GM19238 (cell line): ENCODE data around the gene SORCS2.

Source experiments
- DNase-seq: peaks from one replicate; pipeline ENCODE4 v3.0.0; 2011; ENCODE audit warnings: low spot score; ENCODE audit not compliant: insufficient read length

SORCS2 gene

GRCh38 chr4:7629501-7630254 lies 437.3 kb downstream of the SORCS2 start:
- DNase-seq: no peak

DNA sequence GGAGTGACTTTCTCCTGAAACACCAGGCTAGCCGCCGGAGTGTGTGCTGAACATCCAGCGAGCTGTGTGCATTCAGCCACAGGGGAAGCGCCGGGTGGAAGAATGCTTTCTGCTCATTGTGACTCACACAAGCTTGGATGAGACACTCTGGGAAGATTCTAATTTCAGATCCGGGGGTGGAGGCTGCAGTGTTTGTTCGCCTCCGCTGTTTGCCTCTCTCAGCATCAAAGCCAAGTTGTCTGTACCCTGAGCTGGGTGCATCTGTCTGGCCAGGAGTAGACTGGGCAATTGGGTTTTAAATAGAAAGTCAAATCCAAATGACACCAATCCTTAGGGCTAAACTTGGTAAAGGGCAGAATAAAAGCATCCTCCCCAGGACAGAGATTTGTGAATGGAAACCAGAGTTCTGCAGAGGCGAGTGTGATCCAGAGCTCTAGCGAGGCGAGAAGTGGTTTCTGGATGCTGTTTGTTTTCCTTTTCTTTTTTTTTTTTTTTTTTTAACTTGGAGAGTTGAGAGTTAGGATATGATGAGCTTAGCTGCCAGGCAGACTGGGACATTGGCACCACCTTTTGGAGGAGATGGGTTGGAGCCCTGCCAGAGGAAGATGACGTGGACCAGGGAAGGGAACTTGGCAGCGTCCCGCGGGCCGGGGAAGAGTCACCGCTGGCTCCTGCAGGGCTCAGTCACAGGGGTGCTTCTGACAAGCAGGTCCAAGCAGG lies 438.4 kb downstream of the SORCS2 start:
- no peak for DNase-seq

GRCh38 chr4:7631288-7632014 lies 439.1 kb downstream of the SORCS2 start:
- no peak for DNase-seq

DNA sequence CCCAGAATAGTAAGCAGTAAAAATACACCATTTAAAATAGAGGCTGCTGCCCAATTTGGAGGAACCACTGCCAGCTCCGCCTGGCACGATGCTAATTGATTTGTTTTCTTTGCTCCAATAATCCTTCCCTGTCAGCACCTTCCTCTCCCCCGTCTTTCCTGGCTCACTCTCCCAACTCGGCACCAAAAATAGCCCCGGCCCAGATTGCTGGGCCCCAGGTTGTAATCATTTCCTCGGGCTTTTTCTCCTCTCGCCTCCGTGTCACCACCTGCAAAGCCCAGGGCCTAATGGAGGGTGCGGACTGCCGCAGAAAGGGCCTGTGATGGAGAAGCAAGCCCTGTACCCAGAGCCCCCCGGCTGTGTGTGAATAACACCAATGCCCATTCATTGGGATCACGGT lies 440.0 kb downstream of the SORCS2 start:
- DNase-seq: no peak

- DNase-seq: no peak
Observed at GRCh38 chr4:7632971-7633370, 440.6 kb downstream of the SORCS2 start.

- DNase-seq: no peak
Observed at GRCh38 chr4:7634661-7635251, 442.4 kb downstream of the SORCS2 start.

DNA sequence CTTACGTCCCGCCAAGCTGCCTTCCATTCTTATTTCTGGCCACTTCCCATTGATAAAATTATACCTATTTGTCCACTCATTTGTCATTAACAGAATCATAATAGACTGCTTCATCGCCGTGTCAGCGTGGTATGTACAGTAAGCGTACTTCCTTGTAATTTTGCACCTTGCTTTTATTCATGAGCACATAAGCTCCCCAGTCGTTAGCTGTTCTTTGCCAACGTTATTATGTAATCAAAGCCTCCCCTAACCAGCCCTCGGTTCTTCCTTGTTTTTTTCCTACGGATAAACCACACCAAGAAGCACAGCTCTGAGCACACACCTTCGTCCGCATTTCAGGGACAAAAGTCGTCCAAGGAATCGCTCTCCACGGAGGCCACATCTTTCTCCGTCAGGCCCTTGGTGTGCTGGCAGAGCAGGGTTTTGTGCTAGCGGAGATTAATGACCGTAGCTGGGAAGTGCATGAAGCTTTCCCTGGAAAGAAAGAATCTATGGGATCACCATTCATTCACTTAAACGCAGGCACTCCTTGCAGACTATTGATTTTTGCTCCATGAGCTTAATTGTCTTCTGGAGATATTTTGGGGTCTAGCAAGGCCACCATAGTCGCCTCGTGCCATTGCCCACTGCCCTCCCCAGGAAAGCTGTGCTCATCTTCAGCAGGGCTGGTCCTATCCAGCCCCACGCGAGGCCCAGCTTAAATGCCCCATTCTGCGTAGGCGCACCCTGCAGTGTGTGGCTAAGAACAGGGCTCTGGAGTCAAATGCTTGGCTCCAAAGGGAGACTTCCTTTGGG lies 443.3 kb downstream of the SORCS2 start:
- DNase-seq: no peak

- DNase-seq: no peak
Observed at GRCh38 chr4:7636240-7636508, 443.8 kb downstream of the SORCS2 start.

GRCh38 chr4:7637139-7637538 lies 444.8 kb downstream of the SORCS2 start:
- no peak for DNase-seq

GRCh38 chr4:7637971-7638370 lies 445.6 kb downstream of the SORCS2 start:
- no peak for DNase-seq

DNA sequence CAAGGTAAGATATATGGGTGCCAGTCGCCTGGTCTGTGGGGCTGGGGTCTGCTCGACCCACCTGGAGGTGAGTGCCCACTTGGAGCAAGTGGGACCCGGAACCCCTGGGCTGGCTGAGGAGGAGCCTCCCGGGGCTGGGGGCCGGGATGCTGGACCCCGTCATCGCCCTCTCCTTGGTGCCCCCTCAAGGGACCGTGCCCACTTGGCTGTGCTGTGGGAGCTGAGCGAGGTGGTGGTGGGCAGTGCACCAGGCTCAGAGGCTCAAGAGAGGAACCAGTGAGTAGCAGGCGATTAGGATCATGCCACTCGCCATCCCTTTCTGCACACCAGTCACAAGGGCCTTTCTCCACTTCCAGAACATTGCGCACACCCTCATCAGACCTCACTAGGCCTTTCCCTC lies 446.2 kb downstream of the SORCS2 start:
- DNase-seq: no peak

DNA sequence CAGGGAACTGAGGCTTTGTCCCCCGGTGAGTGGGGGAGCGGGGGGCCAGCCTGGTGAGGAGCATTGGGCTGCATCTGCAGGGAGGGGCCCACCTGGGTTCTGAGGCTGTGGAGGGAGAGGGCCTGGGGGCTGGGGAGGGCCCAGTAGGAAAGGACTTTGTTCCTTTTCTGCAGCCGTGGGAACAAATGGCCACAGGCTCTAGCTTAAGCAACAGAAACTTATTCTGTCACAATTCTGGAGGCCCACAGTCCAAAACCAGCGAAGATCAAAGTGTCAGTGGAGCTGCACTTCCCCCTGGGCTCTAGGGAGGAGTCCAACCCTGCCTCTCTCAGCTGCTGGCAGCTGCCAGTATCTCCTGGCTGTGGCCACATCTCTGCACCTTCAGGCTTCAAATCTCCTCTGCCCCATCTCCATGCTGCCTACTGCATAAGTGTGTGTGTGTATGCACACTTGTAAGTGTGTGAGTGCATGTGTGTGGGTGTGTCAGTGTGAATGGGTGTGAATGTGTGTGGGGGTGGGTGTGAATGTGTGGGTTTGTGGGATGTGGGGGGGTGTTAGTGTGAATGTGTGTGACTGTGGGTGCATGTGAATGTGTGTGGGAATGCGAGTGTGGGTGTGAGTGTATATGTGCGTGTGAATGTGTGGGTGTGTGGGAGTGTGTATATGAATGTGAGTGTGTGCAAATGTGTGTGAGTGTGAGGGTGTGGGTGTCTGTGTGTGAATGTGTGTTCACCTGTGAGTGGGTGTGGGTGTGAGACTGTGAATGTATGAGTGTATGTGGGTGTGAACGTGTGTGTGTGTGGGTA lies 446.8 kb downstream of the SORCS2 start:
- no peak for DNase-seq

GRCh38 chr4:7640136-7640535 lies 447.8 kb downstream of the SORCS2 start:
- DNase-seq: no peak

DNA sequence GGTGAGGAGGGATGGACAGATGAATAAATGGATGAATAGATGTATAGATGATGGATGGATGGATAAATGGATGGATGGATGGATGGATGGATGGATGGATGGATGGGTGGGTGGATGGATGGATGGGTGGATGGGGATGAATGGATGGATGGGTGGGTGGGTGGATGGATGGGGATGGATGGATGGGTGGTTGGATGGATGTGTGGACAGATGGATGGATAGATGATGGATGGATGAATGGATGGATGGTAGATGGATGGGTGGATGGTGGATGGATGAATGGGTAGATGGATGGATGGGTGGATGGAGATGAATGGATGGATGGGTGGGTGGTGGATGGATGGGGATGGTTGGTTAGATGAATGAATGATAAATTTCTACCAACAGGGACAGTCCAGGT lies 449.4 kb downstream of the SORCS2 start:
- DNase-seq: no peak

GRCh38 chr4:7642741-7643458 lies 450.6 kb downstream of the SORCS2 start:
- DNase-seq: no peak

- no peak for DNase-seq
Observed at GRCh38 chr4:7645158-7645557, 452.8 kb downstream of the SORCS2 start.

DNA sequence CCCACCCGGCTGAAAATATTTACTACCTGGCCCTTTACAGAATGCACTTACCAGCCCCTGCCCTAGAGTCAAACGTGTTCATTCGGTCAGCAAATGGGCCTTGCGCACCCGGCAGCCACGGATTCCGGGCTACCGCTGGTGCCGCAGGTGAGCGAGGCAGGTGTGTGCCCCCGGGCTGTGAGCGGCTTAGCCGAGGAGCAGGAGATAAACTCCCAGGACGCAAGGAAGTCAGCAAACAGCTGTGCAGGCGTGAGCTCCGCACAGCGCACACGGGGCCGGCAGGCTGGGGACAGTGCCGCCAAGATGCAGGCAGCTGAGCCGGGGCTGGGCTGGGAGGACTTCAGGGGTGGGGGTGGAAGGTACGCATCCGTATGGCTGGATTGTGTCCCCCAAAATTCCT lies 453.6 kb downstream of the SORCS2 start:
- no peak for DNase-seq

DNA sequence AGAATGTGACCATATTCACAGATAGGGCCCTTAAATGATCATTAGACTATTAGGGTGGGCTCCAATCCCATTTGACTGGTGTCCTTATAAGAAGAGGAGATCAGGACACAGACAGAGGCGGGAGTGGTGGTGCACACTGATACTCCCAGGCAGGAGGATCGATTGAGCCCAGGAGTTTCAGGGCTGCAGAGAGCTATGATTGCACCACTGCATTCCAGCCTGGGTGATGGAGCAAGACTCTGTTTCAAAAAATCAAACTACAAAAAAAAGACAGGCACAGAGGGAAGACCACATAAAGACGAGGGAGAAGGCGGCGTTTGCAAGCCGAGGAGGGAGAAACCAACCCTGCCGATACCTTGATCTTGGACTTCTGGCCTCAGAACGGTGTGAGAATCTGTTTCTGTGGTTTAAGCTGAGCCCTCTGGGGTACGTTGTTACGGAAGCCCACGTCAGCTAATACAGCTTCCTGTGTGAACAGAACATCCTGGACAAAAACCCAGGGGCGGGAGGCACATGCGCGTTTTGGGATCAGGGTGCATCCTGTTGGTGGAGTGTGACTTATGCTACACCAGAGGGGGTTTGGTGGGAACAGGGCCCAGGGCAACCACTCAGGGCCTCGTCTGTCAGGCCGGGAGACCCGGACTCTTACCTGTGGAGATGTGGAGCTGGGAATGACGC lies 454.2 kb downstream of the SORCS2 start:
- no peak for DNase-seq

GRCh38 chr4:7647186-7647585 lies 454.8 kb downstream of the SORCS2 start:
- DNase-seq: no peak
